NT2/D1 (cell line): ENCODE data around the gene ARAP2.

ENCODE experiments used
- SUZ12 ChIP-seq: IDR thresholded peaks from 2 replicates; pipeline ENCODE4 v1.6.1; 2011; ENCODE audit not compliant: insufficient read length, insufficient read depth; ENCODE audit errors: extremely low read depth
- YY1 ChIP-seq: IDR thresholded peaks from 2 replicates; pipeline ENCODE4 v1.6.1; 2011; ENCODE audit not compliant: insufficient read length, insufficient read depth
- ZNF274 ChIP-seq: IDR thresholded peaks from 2 replicates; pipeline ENCODE4 v1.6.1; 2011; ENCODE audit warnings: mild to moderate bottlenecking, low read depth, low read length

DNA sequence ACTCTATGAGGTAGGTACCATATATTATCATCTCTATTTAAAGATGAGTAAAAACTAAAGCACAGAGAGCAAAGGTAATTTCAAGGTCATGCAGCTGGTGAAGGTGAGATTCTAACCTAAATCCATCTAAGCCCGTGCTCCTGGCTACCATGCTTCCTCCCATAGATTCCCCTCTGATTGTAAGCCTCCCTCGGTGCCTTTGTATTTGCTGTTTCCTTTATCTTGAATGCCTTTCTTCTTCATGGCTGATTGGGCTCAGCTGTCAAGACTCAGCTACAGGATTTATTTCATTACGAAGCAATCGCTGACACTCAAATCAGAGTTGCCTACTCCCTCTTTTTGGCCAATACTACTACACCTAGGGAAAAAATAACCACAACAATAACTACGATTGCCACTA, 217.1 kb downstream of the ARAP2 start:
- TF ChIP-seq ZNF274 (no peak), YY1 (no peak), SUZ12 (no peak)
